Activated T-cell treated with anti-CD3 and anti-CD28 coated beads, Interleukin-2, amount 50 U/mL, for 4 hours (primary cell): ENCODE measurements around the gene BTBD16. TPM values are rescaled to one million over a fixed set of nuclear protein-coding genes. Genes with fewer than 3 reads are reported as not detected.

Source experiments
- ATAC-seq, 2 donors: fragments of 200-7000 bp; cut with Tn5 transposase; one replicate each; pipeline ENCODE4 v1.10.0; 2021
- DNase-seq: peaks from one replicate; pipeline ENCODE4 v3.0.0-alpha.2; 2020
- H3K27me3 Mint-ChIP-seq: one replicate; pipeline ENCODE4 v1.8.0; 2021; ENCODE audit warnings: low read depth, mixed read lengths
- H3K36me3 Mint-ChIP-seq: one replicate; pipeline ENCODE4 v1.8.0; 2022; ENCODE audit warnings: mixed read lengths; ENCODE audit not compliant: insufficient read depth
- H3K4me1 Mint-ChIP-seq: one replicate; pipeline ENCODE4 v1.8.0; 2021; ENCODE audit warnings: low read depth, mixed read lengths
- H3K4me3 Mint-ChIP-seq: one replicate; pipeline ENCODE4 v1.8.0; 2021; ENCODE audit warnings: mild to moderate bottlenecking, moderate library complexity, mixed read lengths
- H3K9me3 Mint-ChIP-seq: one replicate; pipeline ENCODE4 v1.8.0; 2021; ENCODE audit warnings: mixed read lengths
- total RNA-seq, 3 donors: library from RNA; stranded (reverse); gene quantifications; one replicate each; pipeline ENCODE4 v1.2.1, GENCODE V29; 2021

BTBD16 gene
- total RNA-seq = not detected

GRCh38 chr10:122271076-122271475 is at the start of gene BTBD16:
Gene BTBD16 (plus strand): TSS chr10:122271296. CDS start chr10:122275082, 3,786 bp downstream.
- H3K4me1 Mint-ChIP-seq = peaks cover 1% of the 10 kb centered on the region
- no peak for ATAC-seq
- no peak for DNase-seq
- H3K27me3 Mint-ChIP-seq = peaks cover 24% of the 10 kb centered on the region
- H3K36me3 Mint-ChIP-seq = no peaks in the 10 kb centered on the region
- H3K4me3 Mint-ChIP-seq = no peak within 1 kb of the TSS
- H3K9me3 Mint-ChIP-seq = no peaks in the 10 kb centered on the region

DNA sequence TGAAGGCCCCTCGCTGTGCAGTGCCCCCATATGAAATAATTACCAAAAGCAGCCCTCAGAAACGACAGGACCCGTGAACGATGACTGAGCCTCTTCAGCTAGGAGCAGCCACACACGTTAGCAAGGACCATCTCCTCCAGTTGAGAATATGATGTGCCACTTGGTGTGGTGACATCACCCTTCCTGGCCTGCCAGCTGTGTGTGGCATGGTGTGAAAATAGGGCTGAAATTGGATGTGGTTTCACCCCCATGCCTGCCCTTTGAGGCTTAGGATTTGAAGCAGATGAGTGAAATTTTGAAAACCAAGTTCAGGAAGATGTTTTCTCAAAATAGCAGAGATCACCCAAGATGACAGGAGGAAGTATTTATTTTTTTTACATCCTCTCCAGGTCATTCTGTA is 49.1 kb upstream of the BTBD16 start:
- ATAC-seq (no peak), DNase-seq (no peak)
- H3K36me3 Mint-ChIP-seq = no peaks in the 10 kb centered on the region

GRCh38 chr10:122222638-122223037 is 48.5 kb upstream of the BTBD16 start:
- ATAC-seq (no peak), DNase-seq (no peak)
- H3K9me3 Mint-ChIP-seq = no peaks in the 10 kb centered on the region
- no peak overlapping the region for H3K4me3 Mint-ChIP-seq
- no peaks in the 10 kb centered on the region for H3K4me1 Mint-ChIP-seq
- H3K27me3 Mint-ChIP-seq = peaks cover 11% of the 10 kb centered on the region
- H3K36me3 Mint-ChIP-seq = no peaks in the 10 kb centered on the region

More for the DNA sequence above, 49.1 kb upstream of the BTBD16 start:
- no peak overlapping the region for H3K4me3 Mint-ChIP-seq
- H3K27me3 Mint-ChIP-seq = peaks cover 12% of the 10 kb centered on the region
- no peaks in the 10 kb centered on the region for H3K4me1 Mint-ChIP-seq
- H3K9me3 Mint-ChIP-seq = no peaks in the 10 kb centered on the region

DNA sequence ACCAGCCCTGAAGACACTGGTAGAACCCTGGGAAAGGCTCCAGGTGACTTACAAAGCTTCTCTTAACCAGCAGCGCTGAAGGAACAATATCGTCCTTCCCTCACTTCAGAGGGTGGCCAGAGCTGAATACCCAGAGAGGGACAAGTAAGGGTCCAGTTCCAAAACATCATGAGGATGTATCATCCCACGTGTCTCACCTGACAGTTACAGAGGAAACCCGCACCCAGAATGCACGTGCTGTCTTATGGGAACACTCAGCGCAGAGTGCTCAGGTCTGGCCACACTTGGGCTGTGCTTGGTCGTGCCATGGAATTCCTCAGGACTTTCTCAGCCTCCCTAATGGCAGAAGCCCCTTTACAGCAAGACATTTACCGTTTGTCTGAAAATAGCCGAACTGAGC is 46.9 kb upstream of the BTBD16 start:
- H3K36me3 Mint-ChIP-seq = no peaks in the 10 kb centered on the region
- DNase-seq (no peak), ATAC-seq (no peak)
- H3K4me1 Mint-ChIP-seq = no peaks in the 10 kb centered on the region
- no peak overlapping the region for H3K4me3 Mint-ChIP-seq
- H3K9me3 Mint-ChIP-seq = no peaks in the 10 kb centered on the region
- peaks cover 9% of the 10 kb centered on the region for H3K27me3 Mint-ChIP-seq

DNA sequence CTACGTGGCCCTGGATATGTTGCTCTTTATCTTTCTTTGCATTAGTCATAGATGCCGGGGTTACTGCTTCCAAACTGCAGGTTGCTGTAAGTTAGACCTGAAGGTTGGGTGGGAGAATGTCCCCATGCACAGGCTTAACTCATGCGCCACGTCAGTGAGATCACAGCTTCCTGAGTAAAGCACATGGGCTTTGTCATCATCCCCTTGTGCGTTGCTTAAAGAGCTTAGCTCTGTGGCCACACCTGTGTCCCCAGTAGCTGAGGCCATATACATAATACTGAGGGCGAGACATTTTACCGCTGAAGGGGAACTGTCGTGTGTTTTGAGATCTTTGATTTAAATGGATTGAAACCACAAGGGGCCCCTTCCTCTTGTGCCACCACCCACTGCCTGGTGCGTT is 45.8 kb upstream of the BTBD16 start:
- Mint-ChIP-seq H3K4me3 (no peak overlapping the region), H3K36me3 (no peaks in the 10 kb centered on the region), H3K27me3 (peaks cover 9% of the 10 kb centered on the region), H3K4me1 (no peaks in the 10 kb centered on the region), H3K9me3 (no peaks in the 10 kb centered on the region)
- peak in 1 of 2 donors; percentile 15 for ATAC-seq
- DNase-seq = no peak

DNA sequence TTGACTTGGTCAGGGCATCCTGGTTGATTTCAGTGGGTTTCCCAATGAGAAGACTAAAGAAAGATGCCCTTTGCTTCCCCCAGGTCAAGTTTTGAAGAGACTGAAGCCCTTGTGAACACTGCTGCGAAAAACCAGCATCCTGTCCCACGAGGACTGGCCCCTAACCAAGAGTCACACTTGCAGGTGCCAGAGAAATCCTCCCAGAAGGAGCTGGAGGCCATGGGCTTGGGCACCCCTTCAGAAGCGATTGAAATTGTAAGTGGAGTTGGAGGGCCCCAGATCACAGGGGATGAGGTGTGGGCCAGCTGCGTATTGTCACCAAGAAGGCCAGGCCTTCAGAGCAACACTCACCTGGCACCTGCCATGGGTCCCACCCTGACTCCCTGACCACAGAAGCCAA is 43.3 kb upstream of the BTBD16 start:
- no peak for DNase-seq
- no peak overlapping the region for H3K4me3 Mint-ChIP-seq
- peaks cover 12% of the 10 kb centered on the region for H3K27me3 Mint-ChIP-seq
- no peaks in the 10 kb centered on the region for H3K36me3 Mint-ChIP-seq
- ATAC-seq = peak in 1 of 2 donors; percentile 33
- no peaks in the 10 kb centered on the region for H3K9me3 Mint-ChIP-seq
- no peaks in the 10 kb centered on the region for H3K4me1 Mint-ChIP-seq

- Mint-ChIP-seq H3K9me3 (no peaks in the 10 kb centered on the region), H3K27me3 (peaks cover 12% of the 10 kb centered on the region), H3K36me3 (no peaks in the 10 kb centered on the region), H3K4me1 (no peaks in the 10 kb centered on the region), H3K4me3 (no peak overlapping the region)
- DNase-seq = no peak
- no peak for ATAC-seq
These were observed 41.4 kb upstream of the BTBD16 start for GRCh38 chr10:122229666-122230065.

GRCh38 chr10:122230222-122230621 is 40.9 kb upstream of the BTBD16 start:
- no peaks in the 10 kb centered on the region for H3K36me3 Mint-ChIP-seq
- peaks cover 11% of the 10 kb centered on the region for H3K27me3 Mint-ChIP-seq
- H3K4me3 Mint-ChIP-seq = no peak overlapping the region
- H3K9me3 Mint-ChIP-seq = no peaks in the 10 kb centered on the region
- H3K4me1 Mint-ChIP-seq = no peaks in the 10 kb centered on the region
- DNase-seq = no peak
- ATAC-seq = no peak

- no peaks in the 10 kb centered on the region for H3K9me3 Mint-ChIP-seq
- H3K4me3 Mint-ChIP-seq = no peak overlapping the region
- no peak for ATAC-seq
- H3K4me1 Mint-ChIP-seq = no peaks in the 10 kb centered on the region
- H3K27me3 Mint-ChIP-seq = peaks cover 6% of the 10 kb centered on the region
- no peak for DNase-seq
- no peaks in the 10 kb centered on the region for H3K36me3 Mint-ChIP-seq
These were observed 38.3 kb upstream of the BTBD16 start for GRCh38 chr10:122232769-122233168.

DNA sequence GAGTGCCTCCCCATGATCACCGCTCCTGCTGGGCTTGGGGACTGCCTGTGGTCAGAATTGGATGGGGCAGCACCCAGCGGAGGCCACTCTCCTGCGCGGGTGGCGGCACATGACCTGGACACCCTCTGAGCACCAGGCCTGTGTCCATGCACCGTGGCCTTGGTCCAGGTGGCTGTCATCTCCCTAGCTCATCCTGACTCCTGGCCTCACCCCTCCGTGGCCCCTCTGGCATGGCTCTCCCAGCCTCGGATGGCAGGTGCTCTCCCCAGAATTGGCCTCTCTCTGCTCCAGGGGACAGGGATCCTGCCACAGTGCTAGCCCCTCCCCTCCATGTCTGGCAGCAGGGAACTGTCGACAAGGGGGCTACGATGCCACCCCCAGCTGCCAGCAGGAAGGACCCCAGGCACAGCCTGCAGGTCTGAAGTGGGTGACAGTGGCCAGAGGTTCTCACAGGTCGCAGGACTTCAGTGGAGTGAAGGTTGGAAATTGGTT is 37.2 kb upstream of the BTBD16 start:
- Mint-ChIP-seq H3K4me1 (no peaks in the 10 kb centered on the region), H3K36me3 (no peaks in the 10 kb centered on the region), H3K4me3 (no peak overlapping the region), H3K9me3 (no peaks in the 10 kb centered on the region), H3K27me3 (peaks cover 6% of the 10 kb centered on the region)
- DNase-seq = no peak
- no peak for ATAC-seq

DNA sequence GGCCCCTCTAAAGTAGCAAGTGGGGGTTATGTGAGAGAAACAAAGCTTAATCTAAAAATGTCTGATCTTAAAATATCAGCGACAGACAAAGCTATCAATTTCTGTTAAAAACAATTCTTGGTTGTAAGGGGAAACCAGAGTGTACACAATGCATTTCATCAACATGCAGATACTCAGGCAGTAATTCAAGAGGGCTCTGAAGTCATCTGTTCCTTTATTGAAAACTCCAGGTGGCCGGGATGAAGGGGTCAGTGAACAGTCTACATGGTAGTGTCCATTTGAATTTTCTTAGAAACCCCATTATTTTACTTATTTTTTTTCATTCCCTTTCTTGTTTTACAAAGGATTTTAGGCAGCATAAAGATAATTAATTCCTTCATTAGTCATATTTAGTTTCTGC is 36.7 kb upstream of the BTBD16 start:
- Mint-ChIP-seq H3K27me3 (peaks cover 6% of the 10 kb centered on the region), H3K36me3 (no peaks in the 10 kb centered on the region), H3K9me3 (no peaks in the 10 kb centered on the region), H3K4me1 (no peaks in the 10 kb centered on the region), H3K4me3 (no peak overlapping the region)
- DNase-seq = no peak
- ATAC-seq = no peak

GRCh38 chr10:122236690-122237306 is 34.3 kb upstream of the BTBD16 start:
- no peaks in the 10 kb centered on the region for H3K36me3 Mint-ChIP-seq
- H3K4me1 Mint-ChIP-seq = no peaks in the 10 kb centered on the region
- H3K9me3 Mint-ChIP-seq = no peaks in the 10 kb centered on the region
- H3K27me3 Mint-ChIP-seq = peaks cover 10% of the 10 kb centered on the region
- no peak overlapping the region for H3K4me3 Mint-ChIP-seq
- DNase-seq = no peak
- ATAC-seq = no peak

GRCh38 chr10:122237331-122237990 is 33.6 kb upstream of the BTBD16 start:
- Mint-ChIP-seq H3K27me3 (peaks cover 7% of the 10 kb centered on the region), H3K4me1 (no peaks in the 10 kb centered on the region), H3K36me3 (no peaks in the 10 kb centered on the region), H3K4me3 (no peak overlapping the region), H3K9me3 (no peaks in the 10 kb centered on the region)
- DNase-seq (no peak), ATAC-seq (no peak)

DNA sequence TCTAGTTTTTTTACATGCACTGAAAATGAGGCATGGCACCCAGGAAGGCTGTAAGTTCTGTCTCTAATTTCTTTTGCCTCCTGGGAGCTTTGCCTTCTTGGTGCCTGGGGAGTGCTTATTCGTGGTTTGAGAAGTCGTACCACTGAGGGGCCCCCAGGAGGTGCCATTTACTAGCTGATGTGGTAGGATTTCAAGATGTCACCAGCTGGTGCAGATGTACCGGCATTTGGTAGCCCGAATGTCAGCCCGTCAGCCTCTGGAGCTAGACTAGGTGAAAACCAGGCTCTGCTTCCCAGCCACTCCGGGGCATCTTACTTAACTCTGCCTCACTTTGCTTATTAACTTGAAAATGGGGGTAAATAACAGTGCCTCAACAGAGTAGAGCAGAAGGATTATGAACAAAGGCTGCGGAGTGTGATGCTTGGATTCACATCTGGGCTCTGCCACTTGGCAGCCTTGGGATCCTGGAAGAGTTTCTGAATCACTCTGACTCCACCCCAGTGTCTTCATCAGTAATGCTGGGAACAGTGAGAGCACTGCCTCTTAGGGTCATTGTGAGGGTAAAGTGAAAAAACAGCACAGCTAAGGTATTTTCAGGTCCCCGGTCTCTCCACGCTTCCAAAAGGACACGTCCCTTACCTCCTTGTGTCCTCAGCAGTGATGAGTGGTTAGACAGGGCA is 31.4 kb upstream of the BTBD16 start:
- peaks cover 5% of the 10 kb centered on the region for H3K27me3 Mint-ChIP-seq

DNA sequence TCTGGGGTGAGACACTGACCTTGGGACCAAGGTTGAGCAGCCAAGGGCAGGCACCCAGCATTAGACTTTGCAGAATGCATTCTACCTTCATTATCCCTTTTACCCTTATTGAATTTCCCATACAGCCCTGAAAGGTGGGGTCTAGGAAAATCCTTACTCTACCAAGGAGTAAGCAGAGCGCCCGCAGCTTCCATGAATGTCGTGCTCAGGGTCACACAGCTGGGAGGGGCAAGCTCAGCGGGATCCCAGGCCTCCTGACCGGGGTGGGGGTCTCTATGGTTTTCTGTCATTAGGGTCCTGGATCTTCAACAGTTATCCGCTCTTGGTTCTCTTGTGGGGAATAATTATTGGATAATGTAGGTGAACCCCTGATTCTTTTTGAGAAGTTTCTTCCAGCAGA is 30.7 kb upstream of the BTBD16 start:
- no peak for ATAC-seq
- Mint-ChIP-seq H3K36me3 (no peaks in the 10 kb centered on the region), H3K4me3 (no peak overlapping the region), H3K27me3 (peaks cover 5% of the 10 kb centered on the region), H3K4me1 (no peaks in the 10 kb centered on the region), H3K9me3 (no peaks in the 10 kb centered on the region)
- no peak for DNase-seq

More for the DNA sequence above, 31.4 kb upstream of the BTBD16 start:
- H3K4me3 Mint-ChIP-seq = no peak overlapping the region
- H3K9me3 Mint-ChIP-seq = no peaks in the 10 kb centered on the region
- no peaks in the 10 kb centered on the region for H3K36me3 Mint-ChIP-seq
- ATAC-seq (no peak), DNase-seq (no peak)
- no peaks in the 10 kb centered on the region for H3K4me1 Mint-ChIP-seq
